Kidney epithelial cell (primary cell): ENCODE measurements around the gene POC5. TPM values are rescaled to one million over a fixed set of nuclear protein-coding genes. Genes with fewer than 3 reads are reported as not detected.
A peak's percentile ranks its signal among the peaks of the same experiment; 100 is the strongest.

Experiments used
- DNase-seq: peaks from one replicate; pipeline ENCODE4 v3.0.0-alpha.2; 2010; ENCODE audit warnings: low read depth
- H3K27me3 ChIP-seq: 2 replicates; pipeline ENCODE4 v1.6.0; 2011; ENCODE audit warnings: low read length; ENCODE audit not compliant: control insufficient read depth, insufficient read depth
- H3K36me3 ChIP-seq: 2 replicates; pipeline ENCODE4 v1.5.1; 2011; ENCODE audit warnings: low read length; ENCODE audit not compliant: control insufficient read depth, insufficient read depth
- H3K4me3 ChIP-seq: 2 replicates; pipeline ENCODE4 v1.5.1; 2011; ENCODE audit warnings: low read depth, mild to moderate bottlenecking, control low read depth, low read length
- CTCF ChIP-seq: IDR thresholded peaks from 2 replicates; pipeline ENCODE4 v1.5.1; 2011; ENCODE audit warnings: mild to moderate bottlenecking, moderate library complexity, low read length, control low read depth, inconsistent platforms; ENCODE audit not compliant: insufficient read depth, poor library complexity, severe bottlenecking
- total RNA-seq: library from RNA; depleted of rRNA; stranded (reverse); fragments of >200 nt; gene quantifications from 2 replicates; pipeline ENCODE4 v1.2.3, GENCODE V29; 2015

Gene POC5
- total RNA-seq: 15.7 and 20.6 TPM in 2 replicates

GRCh38 chr5:75717082-75717922, at the start of gene POC5:
Gene POC5 (minus strand): TSS chr5:75717437. CDS start chr5:75712937, 4,500 bp downstream.
- peak within 1 kb of the TSS; percentile 85 for H3K4me3 ChIP-seq
- no peaks in the 10 kb centered on the region for H3K36me3 ChIP-seq
- DNase-seq: peak; percentile 80
- H3K27me3 ChIP-seq: peaks cover 2% of the 10 kb centered on the region
- no peak for TF ChIP-seq CTCF

DNA sequence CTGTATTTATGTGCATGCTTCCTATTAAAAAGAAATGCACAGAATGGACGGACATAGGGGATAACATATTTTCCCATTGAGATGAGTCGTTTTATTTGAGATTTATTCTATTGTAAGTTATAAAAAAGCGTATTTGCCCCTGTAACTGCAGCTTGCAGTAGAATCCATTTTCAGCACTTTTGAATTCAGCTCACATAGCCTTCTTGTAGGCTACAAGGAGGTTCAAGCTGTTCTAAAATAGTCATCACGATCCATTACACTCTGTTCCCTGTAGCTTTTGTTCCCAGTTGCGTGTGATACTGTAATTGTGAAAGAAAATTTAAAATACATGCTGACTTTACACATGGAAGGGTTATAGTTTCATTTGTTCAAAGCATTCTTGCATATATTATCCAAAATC, 40.9 kb upstream of the POC5 start:
- Histone ChIP-seq H3K36me3 (no peaks in the 10 kb centered on the region), H3K27me3 (peaks cover under 1% of the 10 kb centered on the region), H3K4me3 (no peak overlapping the region)
- TF ChIP-seq CTCF: no peak
- no peak for DNase-seq

- DNase-seq: peak; percentile 72
- Histone ChIP-seq H3K27me3 (peaks cover 2% of the 10 kb centered on the region), H3K36me3 (no peaks in the 10 kb centered on the region), H3K4me3 (no peak overlapping the region)
- no peak for TF ChIP-seq CTCF
These were observed 39.7 kb upstream of the POC5 start for GRCh38 chr5:75756981-75757380.

DNA sequence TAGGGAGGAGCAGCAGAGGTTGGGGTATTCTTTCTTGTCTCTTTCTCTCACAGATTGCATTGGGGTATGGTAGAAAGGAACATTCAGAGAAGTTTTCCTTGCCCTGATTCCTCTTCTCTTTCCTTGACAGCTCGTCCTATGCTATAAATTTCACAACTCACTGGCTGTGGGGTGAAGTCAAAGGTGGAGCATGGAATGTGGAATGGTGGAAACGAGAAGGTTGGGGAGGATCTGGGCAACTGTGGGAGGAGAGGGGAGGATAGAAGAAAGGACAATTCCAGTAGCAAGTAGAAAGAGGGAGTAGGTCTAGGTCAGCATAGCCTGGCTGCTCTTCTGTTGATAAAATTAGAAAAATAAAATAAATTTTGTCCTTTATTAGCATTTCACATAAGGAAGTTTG, 39.0 kb upstream of the POC5 start:
- TF ChIP-seq CTCF: no peak
- H3K36me3 ChIP-seq: no peaks in the 10 kb centered on the region
- peaks cover 2% of the 10 kb centered on the region for H3K27me3 ChIP-seq
- no peak overlapping the region for H3K4me3 ChIP-seq
- peak; percentile 10 for DNase-seq

DNA sequence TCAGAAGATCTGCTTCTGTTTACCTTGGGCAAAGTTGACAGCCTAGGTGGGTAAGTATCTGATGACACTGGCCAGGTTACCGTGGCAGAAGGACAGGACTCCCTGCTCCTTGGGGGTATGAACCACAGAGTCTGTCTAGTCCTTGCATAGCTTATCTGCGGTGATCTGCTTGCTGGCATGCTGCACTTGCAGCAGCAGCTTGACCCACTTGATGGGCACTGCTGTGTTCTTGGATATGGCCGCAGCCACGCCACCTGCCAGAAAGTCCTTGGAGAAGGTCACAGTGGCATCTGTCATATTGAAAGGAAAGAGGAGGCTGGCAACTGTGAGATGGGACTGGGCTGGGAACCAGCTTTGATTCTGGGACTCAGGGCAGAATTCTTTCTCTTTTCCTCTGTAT, 35.9 kb upstream of the POC5 start:
- no peak for TF ChIP-seq CTCF
- H3K27me3 ChIP-seq: peaks cover 2% of the 10 kb centered on the region
- no peak for DNase-seq
- H3K4me3 ChIP-seq: no peak overlapping the region
- H3K36me3 ChIP-seq: no peaks in the 10 kb centered on the region

- H3K4me3 ChIP-seq: no peak overlapping the region
- no peak for DNase-seq
- no peaks in the 10 kb centered on the region for H3K27me3 ChIP-seq
- H3K36me3 ChIP-seq: no peaks in the 10 kb centered on the region
- TF ChIP-seq CTCF: no peak
These were observed 27.1 kb upstream of the POC5 start for GRCh38 chr5:75744355-75744754.
